ENCODE measurements around the gene C16orf90.
"Not testable (repeated sequence)": the region's sequence is repeated elsewhere in the genome, so short reads cannot be mapped to it uniquely, and the experiment has no call there.

C16orf90 gene

DNA sequence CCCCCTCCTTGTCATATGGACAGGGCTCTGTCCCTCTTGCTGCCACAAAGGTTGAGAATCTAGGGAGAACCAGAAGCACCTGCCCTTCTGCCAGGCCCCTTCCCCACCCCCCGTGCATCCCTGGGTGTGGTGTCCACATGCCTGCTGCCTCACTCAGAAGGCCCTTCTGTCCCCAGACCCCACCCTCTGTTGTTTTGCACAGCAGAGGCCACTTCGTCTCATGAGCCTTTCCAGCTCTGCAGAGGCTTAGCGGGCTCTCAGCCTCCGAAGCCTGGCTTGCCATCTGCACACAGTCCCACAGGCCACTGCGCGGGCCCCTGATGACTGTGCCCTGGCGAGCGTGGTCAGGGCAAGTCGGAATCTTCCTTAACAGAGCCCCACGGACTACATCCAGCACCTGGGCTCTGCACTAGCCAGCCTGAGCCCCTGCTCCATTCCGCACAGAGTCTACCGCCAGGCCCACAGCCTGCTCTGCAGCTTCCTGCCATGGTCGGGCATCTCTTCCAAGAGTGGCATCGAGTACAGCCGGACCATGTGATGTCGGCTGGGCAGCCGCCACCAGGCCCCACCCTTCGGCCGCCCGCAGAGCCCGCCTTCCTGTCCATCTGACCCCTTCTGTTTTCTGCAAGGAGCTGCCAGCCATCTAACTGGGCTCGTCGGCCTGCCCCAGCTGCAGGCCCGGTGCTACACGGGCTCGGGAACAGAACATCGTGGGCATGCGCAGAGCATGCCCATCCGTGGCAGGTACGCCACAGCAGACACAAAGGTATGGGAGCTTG is 10.8 kb downstream of the C16orf90 start:
- no peak for DNase-seq (ENCODE audit: low read depth in 2 of 2)

DNA sequence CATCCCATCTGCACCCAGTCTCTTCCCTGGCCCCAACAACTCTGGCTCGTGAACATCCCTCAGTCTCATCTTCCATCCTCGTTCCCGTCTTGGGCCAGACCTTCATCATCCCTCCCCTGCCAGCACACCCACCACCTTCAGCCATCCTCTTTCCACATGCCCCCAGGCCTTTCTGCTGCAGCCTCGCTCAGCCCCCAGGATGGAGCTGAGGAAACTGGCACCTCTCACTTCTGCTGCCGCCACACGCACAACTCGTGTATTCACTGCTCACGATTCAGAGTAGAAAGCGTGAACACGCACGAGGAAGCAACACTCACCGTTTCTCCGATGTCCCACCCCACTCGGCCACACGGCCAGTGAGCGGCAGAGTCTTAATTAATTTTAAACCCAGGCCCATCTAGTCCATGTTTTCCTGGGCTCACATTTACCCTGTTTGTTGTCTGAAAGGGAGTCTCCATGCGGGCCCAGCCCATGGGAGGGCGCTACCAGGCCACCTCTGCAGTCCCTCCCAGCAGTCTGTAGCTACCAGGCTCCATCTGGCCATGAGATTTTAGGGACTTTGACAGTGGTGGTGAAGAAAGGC is 12.5 kb downstream of the C16orf90 start:
- DNase-seq (ENCODE audit: low read depth in 2 of 2) = no peak

DNA sequence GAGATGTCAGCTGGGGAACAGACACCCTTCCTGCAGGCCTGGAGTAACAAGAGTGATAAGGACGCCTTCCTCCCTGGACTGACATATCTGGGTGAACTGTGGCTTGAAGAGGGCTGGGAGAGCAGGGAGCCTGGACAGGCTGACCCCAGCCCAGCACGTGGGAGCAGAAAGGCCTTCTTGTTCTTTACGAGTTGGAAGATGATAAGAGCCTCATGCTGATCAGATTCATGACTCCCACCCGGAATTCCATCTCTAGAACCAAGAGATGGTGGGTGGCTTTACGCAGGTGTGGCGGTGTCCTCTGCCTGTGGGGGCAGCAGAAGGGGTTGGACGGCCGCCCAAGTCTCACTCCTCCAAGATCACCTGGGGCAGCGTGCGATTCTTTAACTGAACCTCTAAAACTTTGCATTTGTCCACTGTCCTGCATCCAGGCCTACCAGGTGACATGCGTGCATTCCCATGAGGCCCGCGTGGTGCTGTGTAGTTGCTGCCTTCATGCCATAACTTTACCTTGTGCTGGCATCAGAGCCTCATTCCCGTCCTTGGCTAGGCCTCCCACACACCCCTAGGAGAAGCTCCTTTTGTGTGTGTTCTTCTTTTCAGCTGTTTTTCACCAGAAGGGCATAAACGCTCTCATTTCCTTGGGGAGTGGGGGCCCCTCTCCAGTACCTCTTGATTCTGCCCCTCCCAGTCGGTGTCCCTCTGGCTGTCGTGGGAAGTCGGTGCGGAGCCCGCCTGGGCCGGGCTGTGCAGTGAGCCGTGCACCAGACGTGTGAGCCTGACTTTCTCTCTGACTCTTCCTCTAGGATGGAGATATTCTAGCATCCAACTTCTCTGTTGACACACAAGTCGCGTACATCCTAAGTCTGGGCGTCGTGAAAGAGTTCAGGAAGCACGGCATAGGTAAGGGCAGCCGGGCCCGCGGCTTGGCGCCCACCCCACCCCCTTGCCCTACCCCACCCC is 13.3 kb downstream of the C16orf90 start:
- DNase-seq (ENCODE audit: low read depth in 2 of 2) = no peak

DNA sequence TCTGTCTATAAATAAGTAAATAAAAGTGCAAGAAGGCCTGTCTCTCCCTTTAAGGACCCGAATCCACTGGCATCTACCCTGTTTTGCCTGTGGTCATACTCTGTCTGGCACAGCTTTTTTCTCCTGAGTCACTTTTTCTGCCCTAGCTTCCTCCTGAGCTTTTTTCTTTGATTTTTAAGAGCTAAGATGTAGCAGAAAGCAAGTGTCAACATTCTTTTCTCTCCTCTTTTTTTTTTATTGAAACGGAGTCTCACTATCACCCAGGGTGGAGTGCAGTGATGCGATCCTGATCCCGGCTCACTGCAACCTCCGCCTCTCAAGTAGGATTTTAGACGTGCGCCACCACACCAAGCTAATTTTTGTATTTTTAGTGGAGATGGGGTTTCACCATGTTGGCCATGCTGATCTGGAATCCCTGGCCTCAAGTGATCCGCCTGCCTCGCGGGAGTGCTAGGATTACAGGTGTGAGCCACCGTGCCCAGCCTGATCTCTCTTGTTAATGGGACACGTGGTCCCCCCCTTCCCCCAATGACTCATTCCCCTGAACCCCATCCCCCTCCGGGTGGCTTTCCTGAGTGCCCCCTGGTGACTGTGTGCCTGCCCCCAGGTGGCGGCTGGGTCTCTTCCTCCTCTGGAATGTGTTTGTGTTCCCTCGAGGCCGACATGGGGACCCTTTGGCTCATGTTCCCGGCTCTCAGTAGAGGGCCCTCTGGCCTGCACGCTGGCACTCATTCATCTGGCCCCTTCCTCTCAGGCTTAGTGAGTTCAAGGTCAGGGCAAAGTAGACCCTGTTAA is 14.2 kb downstream of the C16orf90 start:
- no peak for DNase-seq (ENCODE audit: low read depth in 2 of 2)

DNA sequence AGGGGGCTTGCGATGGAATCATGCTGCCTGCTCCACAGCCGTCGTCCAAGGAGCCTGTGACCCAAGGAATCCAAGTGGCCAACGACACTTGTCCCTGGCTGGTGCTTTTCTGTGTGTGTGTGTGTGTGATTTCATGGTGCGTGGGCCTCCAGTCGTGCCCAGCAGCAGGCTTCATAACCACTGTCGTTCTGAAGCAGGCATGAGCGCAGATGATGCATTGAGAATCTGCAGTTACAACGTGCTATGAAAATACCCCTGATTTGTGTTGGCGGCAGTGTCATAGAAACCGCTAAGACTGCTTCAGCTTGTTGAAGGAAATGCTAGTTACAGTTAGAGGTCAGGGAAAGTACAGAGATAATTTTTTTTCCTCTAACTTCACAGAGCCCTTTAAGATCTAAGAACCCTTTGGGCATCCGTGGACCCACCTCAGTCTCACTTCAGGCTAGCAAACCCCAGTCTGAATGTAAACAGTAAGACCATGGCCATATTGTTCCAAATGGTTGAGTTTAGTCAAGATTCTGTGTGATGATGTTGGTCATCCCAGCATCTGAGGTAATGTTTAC is 15.6 kb downstream of the C16orf90 start:
- no peak for DNase-seq (ENCODE audit: low read depth in 2 of 2)

DNA sequence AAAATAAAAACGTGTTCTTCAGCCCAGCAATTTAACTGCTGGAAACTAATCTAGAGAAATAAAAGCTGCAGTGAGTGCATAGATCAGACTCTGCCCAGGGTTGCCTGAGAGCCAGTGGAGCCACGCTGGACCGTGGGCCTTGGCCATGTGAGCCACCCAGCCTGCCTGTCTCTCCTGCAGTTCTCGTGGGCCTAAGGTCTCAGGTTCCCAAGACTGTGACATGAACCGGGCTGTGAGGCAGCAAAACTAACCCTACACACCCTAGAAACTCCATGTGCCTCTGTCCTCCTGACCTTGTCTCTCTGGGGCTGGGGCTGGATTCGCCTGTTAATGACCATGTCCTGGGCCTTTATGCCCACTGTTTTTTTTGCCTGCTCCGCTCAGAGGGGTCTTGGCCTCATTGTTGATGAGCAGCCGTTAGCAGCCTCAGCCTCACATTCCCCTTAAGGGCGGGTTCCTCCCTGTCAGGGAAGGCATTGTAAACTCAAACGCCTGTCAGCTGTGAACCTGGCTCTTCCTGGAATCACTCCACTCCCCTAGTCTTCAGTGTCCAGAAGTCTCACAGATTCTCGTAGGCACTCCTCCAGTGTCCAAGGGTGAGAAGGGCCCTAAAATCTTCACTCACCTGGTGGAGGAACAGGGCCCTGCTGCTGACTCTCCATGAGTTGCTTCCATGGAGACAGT is 16.9 kb downstream of the C16orf90 start:
- no peak for DNase-seq (ENCODE audit: low read depth in 2 of 2)

DNA sequence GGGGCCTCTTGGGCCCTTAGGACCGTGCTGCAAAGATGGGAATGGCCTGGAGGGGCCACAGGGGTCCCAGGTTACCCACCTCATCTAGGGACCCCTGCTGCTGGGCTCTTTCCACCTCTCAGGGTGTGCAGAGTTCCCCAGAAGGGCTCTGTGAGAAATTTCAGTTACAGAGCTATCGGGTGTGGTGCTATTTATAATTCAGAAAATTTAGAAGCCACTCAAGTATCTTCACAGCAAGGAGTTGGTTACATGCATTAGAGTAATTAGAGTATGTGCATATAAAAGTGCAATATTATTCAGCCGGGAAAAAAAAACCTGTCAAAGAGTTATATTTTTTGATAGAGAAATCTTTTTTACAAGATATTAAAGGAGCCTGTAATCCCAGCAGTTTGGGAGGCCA is 18.9 kb downstream of the C16orf90 start:
- DNase-seq (ENCODE audit: low read depth in 2 of 2) = no peak

DNA sequence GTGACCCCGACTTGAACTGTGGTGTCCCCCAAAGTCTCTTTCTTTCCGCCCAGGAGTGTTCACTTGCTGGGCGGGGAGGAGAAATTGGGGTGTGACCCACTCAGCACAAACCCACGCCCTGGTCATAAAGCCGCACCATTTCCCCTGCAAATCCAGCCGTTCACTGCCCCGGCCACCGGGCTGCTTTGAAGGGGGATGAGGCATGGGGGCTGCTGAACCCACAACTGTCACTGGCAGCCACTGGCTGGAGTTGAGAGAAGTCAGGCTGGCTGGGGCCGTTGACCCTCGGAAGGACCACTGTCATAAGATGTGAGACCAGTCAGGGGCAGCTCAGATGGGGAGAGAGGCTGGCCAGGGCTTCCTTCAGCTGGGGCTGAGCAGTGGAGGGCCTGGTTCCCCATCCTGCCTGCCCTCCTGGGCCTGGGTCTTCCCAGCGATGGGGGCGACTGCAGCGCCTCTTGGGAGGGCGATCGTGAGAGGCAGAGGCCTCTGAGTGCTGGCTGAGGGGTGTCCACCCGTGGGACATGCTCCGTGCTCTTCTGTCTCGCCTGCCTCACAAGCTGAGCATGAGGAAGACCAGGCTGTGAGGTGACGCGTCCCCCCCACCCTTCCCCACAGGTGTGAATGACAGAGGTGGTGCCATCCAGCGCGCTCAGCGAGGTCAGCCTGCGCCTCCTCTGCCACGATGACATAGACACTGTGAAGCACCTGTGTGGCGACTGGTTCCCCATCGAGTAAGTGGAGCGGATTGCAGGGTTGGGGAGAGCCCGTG is 19.5 kb downstream of the C16orf90 start:
- no peak for DNase-seq (ENCODE audit: low read depth in 2 of 2)

DNA sequence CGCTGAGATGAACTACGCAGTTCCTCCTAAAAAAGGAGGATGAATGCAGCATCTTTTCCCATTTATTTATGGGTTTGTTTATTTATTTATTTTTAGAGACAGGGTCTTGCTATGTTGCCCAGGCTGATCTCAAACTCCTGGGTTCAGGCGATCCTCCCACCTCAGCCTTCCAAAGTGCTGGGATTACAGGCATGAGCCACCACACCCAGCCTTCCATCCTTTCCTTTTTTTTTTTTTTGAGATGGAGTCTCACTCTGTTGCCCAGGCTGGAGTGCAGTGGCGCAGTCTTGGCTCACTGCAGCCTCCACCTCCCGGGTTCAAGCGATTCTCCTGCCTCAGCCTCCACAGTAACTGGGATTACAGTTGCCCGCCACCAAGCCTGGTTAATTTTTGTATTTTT is 20.4 kb downstream of the C16orf90 start:
- DNase-seq (ENCODE audit: low read depth in 2 of 2) = not testable (repeated sequence)

DNA sequence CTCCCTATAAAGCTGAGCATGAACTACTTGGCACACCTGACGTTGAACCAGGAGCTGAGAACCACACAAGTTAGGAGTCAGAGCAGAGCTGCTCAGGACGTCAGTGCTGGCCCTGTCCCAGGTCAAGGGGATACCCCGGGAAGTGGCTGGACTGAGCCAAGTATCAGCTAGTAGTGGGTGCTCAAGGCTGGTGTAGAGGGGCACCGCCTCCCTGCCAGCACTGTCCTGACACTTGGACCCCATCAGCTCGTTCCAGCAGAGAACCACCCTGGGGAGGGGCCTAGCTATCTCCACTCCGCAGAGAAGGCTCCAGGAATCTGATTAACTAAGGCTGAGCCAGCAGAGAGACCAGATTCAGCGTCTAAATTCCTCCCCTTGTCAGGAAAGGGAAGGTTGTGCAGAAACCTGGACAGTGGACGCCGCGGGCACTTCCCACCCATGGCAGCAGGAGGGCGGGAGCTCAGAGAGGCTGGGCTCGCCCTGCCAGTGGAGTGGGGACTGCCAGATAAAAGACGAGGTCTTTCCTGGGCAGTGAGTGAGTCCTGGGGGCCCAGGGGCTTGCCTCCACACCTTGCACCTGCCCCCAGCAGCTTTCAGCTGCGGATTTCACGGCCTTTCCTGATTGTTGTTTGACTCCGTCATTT is 21.0 kb downstream of the C16orf90 start:
- DNase-seq (ENCODE audit: low read depth in 2 of 2) = no peak

DNA sequence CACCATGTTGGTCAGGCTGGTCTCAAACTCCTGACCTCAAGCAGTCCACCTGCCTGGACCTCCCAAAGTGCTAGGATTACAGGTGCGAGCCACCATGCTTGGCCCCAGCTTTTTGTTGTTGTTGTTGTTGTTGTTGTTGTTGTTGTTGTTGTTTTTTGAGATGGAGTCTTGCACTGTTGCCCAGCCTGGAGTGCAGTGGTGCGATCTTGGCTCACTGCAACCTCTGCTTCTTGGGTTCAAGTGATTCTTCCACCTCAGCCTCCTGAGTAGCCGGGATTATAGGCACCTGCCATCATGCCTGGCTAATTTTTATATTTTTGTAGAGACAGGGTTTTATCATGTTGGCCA is 21.7 kb downstream of the C16orf90 start:
- not testable (repeated sequence) for DNase-seq (ENCODE audit: low read depth in 2 of 2)

DNA sequence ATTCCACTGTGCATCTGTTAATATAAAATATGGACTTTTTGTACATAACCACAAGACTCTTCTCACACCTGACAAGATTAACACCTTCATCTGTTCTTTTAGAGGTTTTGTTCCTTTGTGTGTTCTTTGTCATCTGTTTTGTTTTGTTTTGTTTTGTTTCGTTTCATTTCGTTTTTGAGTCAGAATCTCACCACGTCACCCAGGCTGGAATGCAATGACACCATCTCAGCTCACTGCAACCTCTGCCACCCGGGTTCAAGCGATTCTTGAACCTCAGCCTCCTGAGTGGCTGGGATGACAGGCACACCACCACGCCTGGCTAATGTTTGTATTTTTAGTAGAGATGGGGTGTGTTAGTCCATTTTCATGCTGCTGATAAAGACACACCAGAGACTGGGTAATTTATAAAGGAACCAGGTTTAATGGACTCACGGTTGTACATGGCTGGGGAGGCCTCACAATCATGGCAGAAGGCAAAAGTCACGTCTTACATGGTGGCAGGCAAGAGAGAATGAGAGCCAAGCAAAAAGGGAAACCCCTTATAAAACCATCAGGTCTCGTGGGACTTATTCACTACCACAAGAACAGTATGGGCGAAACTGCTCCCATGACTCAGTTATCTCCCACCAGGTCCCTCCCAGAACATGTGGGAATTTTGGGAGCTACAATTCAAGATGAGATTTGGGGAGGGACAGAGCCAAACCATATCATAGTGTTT is 22.3 kb downstream of the C16orf90 start:
- DNase-seq (ENCODE audit: low read depth in 2 of 2) = no peak

DNA sequence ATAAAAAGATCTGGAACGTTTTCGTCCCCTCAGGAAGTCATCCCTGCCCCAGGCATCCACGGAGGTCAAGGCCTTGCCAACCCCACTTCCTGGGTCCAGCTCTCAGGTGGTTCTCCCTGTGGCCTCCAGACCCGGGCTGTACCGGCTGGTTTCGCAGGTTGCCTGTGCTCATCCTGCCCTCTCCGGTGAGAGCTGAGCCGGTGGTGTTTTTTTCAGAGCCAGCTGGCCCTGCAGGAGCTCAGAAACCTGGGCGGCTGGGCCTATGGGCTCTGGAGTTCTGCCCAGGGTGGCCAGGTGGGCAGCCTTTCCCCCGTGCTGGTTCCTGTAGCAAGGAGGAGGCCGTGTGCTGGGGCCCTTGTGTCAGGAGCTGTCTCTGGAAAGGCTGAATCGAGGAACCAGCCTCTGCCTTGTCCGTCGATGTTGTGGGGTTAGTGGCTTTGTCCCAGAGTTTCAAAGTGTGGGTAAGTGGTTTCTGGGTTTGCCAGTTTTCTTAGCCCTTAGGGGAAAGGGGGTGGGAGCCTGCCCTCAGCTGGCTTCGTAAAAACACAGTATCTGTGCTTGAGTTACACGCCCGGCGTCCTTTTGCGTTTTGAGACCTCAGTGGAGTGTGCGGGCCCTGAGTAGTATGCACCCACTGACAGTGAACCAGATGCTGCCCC is 23.6 kb downstream of the C16orf90 start:
- DNase-seq (ENCODE audit: low read depth in 2 of 2) = no peak

DNA sequence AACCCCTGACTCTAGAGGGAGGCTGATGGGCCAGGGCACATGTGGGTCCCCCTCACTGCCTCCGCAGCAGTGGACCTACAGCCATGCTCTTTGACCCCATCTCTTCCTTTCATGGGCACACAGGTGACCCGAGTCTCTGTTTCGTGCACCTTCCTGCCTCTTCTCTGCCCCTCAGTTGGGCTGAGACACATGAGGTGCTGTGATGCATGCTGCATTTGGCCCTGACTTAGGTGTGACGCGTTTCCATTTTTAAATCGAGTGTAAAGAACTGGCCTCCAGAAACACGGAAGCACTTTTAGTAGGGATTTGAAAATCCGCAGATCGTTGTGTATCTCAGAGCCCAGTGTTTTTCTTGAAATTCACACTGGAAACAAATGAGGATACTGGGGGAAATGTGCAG is 24.6 kb downstream of the C16orf90 start:
- no peak for DNase-seq (ENCODE audit: low read depth in 2 of 2)

DNA sequence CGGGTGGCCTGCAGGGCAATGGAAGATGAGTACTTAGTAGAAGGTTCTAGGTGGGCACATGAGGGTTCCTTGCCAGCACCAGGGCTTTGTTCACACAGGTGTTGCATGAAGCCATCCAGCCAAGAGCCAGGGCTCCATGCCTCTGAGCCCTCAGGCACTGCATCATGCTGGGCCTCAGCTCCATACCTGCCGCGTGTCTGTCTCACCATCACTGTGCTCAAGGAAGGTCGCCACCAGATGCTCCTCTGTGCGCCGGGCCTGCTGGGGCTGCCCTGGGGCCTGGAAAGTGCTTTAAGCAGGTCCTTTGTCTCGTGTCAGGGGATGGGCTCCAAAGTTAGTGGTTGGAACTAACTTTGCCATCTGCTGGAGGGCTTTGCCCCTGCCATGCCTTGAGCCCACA is 25.6 kb downstream of the C16orf90 start:
- DNase-seq (ENCODE audit: low read depth in 2 of 2) = no peak

DNA sequence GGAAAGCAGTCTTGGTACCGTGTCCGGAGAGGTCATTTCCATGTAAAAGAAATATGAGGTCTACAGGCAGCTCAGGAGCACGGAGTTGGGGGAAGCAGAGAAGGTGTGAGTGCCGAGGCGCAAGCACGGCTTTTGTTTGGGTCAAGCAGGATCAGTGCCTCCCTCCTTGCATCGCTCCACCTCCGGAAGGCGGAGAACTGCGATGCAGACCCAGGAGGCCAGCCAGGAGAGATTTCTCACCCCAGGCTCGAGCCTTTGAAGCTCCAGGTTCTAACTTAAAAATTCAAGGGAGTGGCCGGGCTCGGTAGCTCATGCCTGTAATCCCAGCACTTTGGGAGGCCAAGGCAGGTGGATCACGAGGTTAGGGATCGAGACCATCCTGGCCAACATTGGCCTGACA is 26.8 kb downstream of the C16orf90 start:
- no peak for DNase-seq (ENCODE audit: low read depth in 2 of 2)

DNA sequence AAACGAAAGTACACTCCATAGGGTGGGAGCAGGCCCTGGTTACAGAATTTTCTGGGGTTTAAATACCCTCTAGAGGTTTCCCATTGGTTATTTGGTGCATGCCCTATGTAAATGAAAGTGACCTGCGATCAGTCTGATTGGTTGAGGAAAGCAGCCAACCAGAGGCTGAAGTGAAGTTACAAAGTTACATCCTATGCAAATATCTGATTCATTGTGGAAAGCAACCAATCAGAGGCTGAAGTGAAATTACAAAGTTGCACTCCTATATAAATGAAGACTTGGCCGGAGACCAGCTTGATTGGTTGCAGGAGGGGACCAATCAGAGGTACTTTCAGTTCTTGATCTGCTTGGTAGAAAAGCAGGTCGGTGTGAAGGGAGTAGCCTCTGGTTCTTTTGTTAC is 27.4 kb downstream of the C16orf90 start:
- DNase-seq (ENCODE audit: low read depth in 2 of 2) = no peak

DNA sequence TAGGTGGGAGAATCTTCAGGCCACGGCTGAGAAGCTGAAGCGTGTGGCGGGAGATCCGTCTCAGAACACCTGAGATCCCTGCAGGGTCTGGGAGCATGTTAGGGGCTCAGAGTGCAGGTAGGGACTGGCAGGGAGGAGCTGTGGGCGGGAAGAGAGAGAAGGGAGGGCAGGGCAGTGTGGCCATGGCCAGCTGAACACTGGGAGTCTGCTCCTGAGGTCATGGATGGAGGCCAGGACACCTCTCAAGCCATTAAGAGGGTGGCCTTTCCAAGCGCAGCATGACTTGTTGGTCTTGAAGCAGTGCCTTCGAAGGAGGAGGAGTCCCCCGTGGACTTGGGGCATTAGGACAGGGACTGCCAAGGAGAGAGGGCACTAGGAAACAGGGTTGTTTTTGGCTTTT is 28.1 kb downstream of the C16orf90 start:
- DNase-seq (ENCODE audit: low read depth in 2 of 2) = no peak
